Rectal smooth muscle tissue (tissue), 1 donor: ENCODE results near the gene ACTRT2.

Experiments
- H3K27ac ChIP-seq: one replicate; pipeline ENCODE4 v1.7.0; 2013; ENCODE audit warnings: low read depth, low read length, inconsistent platforms
- H3K27me3 ChIP-seq: one replicate; pipeline ENCODE4 v1.7.0; 2013; ENCODE audit warnings: low read length; ENCODE audit not compliant: control insufficient read depth, insufficient read depth
- H3K36me3 ChIP-seq: one replicate; pipeline ENCODE4 v1.7.0; 2013; ENCODE audit warnings: low read length; ENCODE audit not compliant: control insufficient read depth, insufficient read depth
- H3K4me1 ChIP-seq: one replicate; pipeline ENCODE4 v1.7.0; 2013; ENCODE audit warnings: low read length; ENCODE audit not compliant: control insufficient read depth, insufficient read depth
- H3K4me3 ChIP-seq: one replicate; pipeline ENCODE4 v1.7.0; 2013; ENCODE audit warnings: low read length
- H3K9ac ChIP-seq: one replicate; pipeline ENCODE4 v1.7.0; 2013; ENCODE audit warnings: low read length

Gene ACTRT2

GRCh38 chr1:3018576-3018975 lies 2.7 kb upstream of the ACTRT2 start:
- H3K4me3 ChIP-seq, result no peak overlapping the region
- no peaks in the 10 kb centered on the region for H3K36me3 ChIP-seq
- no peak overlapping the region for H3K27ac ChIP-seq
- no peak overlapping the region for H3K9ac ChIP-seq
- peaks cover 19% of the 10 kb centered on the region for H3K27me3 ChIP-seq
- no peaks in the 10 kb centered on the region for H3K4me1 ChIP-seq

- Histone ChIP-seq H3K4me3 (no peak overlapping the region), H3K9ac (no peak overlapping the region), H3K36me3 (no peaks in the 10 kb centered on the region), H3K27ac (no peak overlapping the region), H3K27me3 (peaks cover 19% of the 10 kb centered on the region), H3K4me1 (no peaks in the 10 kb centered on the region)
Observed at GRCh38 chr1:3019007-3019515, 2.2 kb upstream of the ACTRT2 start.

- Histone ChIP-seq H3K27me3 (peaks cover 14% of the 10 kb centered on the region), H3K4me1 (no peaks in the 10 kb centered on the region), H3K4me3 (no peak overlapping the region), H3K9ac (no peak overlapping the region), H3K27ac (no peak overlapping the region), H3K36me3 (no peaks in the 10 kb centered on the region)
Observed at GRCh38 chr1:3019516-3020051, 1.7 kb upstream of the ACTRT2 start.

- peaks cover 6% of the 10 kb centered on the region for H3K27me3 ChIP-seq
- H3K9ac ChIP-seq, result no peak overlapping the region
- H3K27ac ChIP-seq, result no peak overlapping the region
Observed at GRCh38 chr1:3020263-3020909, 881 bp upstream of the ACTRT2 start.

GRCh38 chr1:3021801-3022401 lies 634 bp downstream of the ACTRT2 start:
- Histone ChIP-seq H3K4me3 (no peak overlapping the region), H3K27me3 (peaks cover 5% of the 10 kb centered on the region), H3K36me3 (no peaks in the 10 kb centered on the region), H3K4me1 (no peaks in the 10 kb centered on the region), H3K27ac (no peak overlapping the region), H3K9ac (no peak overlapping the region)

More at GRCh38 chr1:3020263-3020909, 881 bp upstream of the ACTRT2 start:
- Histone ChIP-seq H3K4me3 (no peak overlapping the region), H3K36me3 (no peaks in the 10 kb centered on the region), H3K4me1 (no peaks in the 10 kb centered on the region)

- Histone ChIP-seq H3K27me3 (peaks cover 3% of the 10 kb centered on the region), H3K4me3 (no peak overlapping the region), H3K27ac (no peak overlapping the region), H3K9ac (no peak overlapping the region), H3K4me1 (no peaks in the 10 kb centered on the region), H3K36me3 (no peaks in the 10 kb centered on the region)
Observed at GRCh38 chr1:3022511-3022973, 1.3 kb downstream of the ACTRT2 start.

GRCh38 chr1:3022976-3023375 lies 1.7 kb downstream of the ACTRT2 start:
- H3K9ac ChIP-seq, result no peak overlapping the region
- H3K36me3 ChIP-seq, result no peaks in the 10 kb centered on the region
- H3K4me1 ChIP-seq, result no peaks in the 10 kb centered on the region
- peaks cover 3% of the 10 kb centered on the region for H3K27me3 ChIP-seq
- no peak overlapping the region for H3K4me3 ChIP-seq
- H3K27ac ChIP-seq, result no peak overlapping the region

- Histone ChIP-seq H3K4me3 (no peak overlapping the region), H3K27me3 (peaks cover 3% of the 10 kb centered on the region), H3K27ac (no peak overlapping the region), H3K4me1 (no peaks in the 10 kb centered on the region), H3K9ac (no peak overlapping the region), H3K36me3 (no peaks in the 10 kb centered on the region)
Observed at GRCh38 chr1:3024019-3024418, 2.8 kb downstream of the ACTRT2 start.

- no peak overlapping the region for H3K4me3 ChIP-seq
- H3K9ac ChIP-seq, result no peak overlapping the region
- H3K27me3 ChIP-seq, result peaks cover 3% of the 10 kb centered on the region
- no peaks in the 10 kb centered on the region for H3K4me1 ChIP-seq
- no peaks in the 10 kb centered on the region for H3K36me3 ChIP-seq
- H3K27ac ChIP-seq, result no peak overlapping the region
Observed at GRCh38 chr1:3024588-3024987, 3.3 kb downstream of the ACTRT2 start.

- Histone ChIP-seq H3K4me1 (no peaks in the 10 kb centered on the region), H3K27me3 (no peaks in the 10 kb centered on the region), H3K4me3 (no peak overlapping the region), H3K27ac (no peak overlapping the region), H3K36me3 (no peaks in the 10 kb centered on the region), H3K9ac (no peak overlapping the region)
Observed at GRCh38 chr1:3026124-3026523, 4.9 kb downstream of the ACTRT2 start.

- no peaks in the 10 kb centered on the region for H3K4me1 ChIP-seq
- no peaks in the 10 kb centered on the region for H3K36me3 ChIP-seq
- no peak overlapping the region for H3K27ac ChIP-seq
- no peak overlapping the region for H3K9ac ChIP-seq
- no peak overlapping the region for H3K4me3 ChIP-seq
- no peaks in the 10 kb centered on the region for H3K27me3 ChIP-seq
Observed at GRCh38 chr1:3026581-3027391, 5.5 kb downstream of the ACTRT2 start.

GRCh38 chr1:3027611-3028371 lies 6.5 kb downstream of the ACTRT2 start:
- Histone ChIP-seq H3K36me3 (no peaks in the 10 kb centered on the region), H3K4me1 (no peaks in the 10 kb centered on the region), H3K27ac (no peak overlapping the region), H3K4me3 (no peak overlapping the region), H3K27me3 (no peaks in the 10 kb centered on the region), H3K9ac (no peak overlapping the region)
